B cell (primary cell): Measurements from ENCODE around the gene TBX10. TPM values are rescaled to one million over a fixed set of nuclear protein-coding genes. Genes with fewer than 3 reads are reported as not detected.
"Not testable (repeated sequence)": the region's sequence is repeated elsewhere in the genome, so short reads cannot be mapped to it uniquely, and the experiment has no call there.

Experiments
- ATAC-seq: fragments of 200-7000 bp; cut with Tn5 transposase; one replicate; pipeline ENCODE4 v1.10.0; 2021; ENCODE audit warnings: low read depth, mild to moderate bottlenecking, moderate number of reproducible peaks, moderate library complexity
- CTCF ChIA-PET: fragments of 350-600 bp; sonication (Branson Sonifier 250); formaldehyde crosslinking; loops from one replicate; lab custom pipeline; 2021; ENCODE audit warnings: antibody characterized with exemption, inconsistent platforms; lab: Charles Lee
- POLR2A ChIA-PET: fragments of 350-600 bp; sonication (Branson Sonifier 250); formaldehyde crosslinking; loops from one replicate; lab custom pipeline; 2021; ENCODE audit warnings: antibody characterized with exemption; lab: Charles Lee
- DNase-seq: peaks from one replicate; pipeline ENCODE4 v3.0.0; 2013
- H2AFZ ChIP-seq: 2 replicates; pipeline ENCODE4 v1.6.1; 2012; ENCODE audit warnings: mild to moderate bottlenecking, low read depth, low read length; ENCODE audit not compliant: insufficient read depth, poor library complexity, severe bottlenecking
- H3K27ac ChIP-seq, 2 donors: 1 replicate in 1 of 2; 2 replicates in 1 of 2; pipeline ENCODE4 v1.5.1; 2012 to 2013; ENCODE audit warnings: low read length in 2 of 2, mild to moderate bottlenecking in 2 of 2, moderate library complexity in 1 of 2
- H3K27me3 ChIP-seq, 4 experiments: fragments of 200-600 bp in 1 of 4; sonication (generic) in 1 of 4; replicated peaks in 1 of 4; 1 replicate in 2 of 4; 2 replicates in 2 of 4; pipeline versions ENCODE4 v1.6.1 to v1.7.0; 2013 to 2016; ENCODE audit warnings: low read length in 3 of 4, mild to moderate bottlenecking in 2 of 4, mixed read lengths in 1 of 4, moderate library complexity in 1 of 4; ENCODE audit not compliant: insufficient read depth in 4 of 4, control insufficient read depth in 3 of 4; ENCODE audit errors: control extremely low read depth in 1 of 4
- H3K36me3 ChIP-seq, 2 experiments: replicated peaks in 1 of 2; 1 replicate in 1 of 2; 2 replicates in 1 of 2; pipeline versions ENCODE4 v1.6.1 to v1.7.1; 2013; ENCODE audit warnings: low read length in 1 of 2; ENCODE audit not compliant: insufficient read depth in 2 of 2, control insufficient read depth in 1 of 2; ENCODE audit errors: control extremely low read depth in 1 of 2, extremely low read depth in 1 of 2
- H3K4me1 ChIP-seq, 2 donors: fragments of 200-600 bp in 1 of 2; sonication (generic) in 1 of 2; 1 replicate in 1 of 2; 2 replicates in 1 of 2; pipeline versions ENCODE4 v1.5.1 to v1.6.1; 2013 to 2017; ENCODE audit warnings: low read length in 2 of 2; ENCODE audit not compliant: control insufficient read depth in 2 of 2, insufficient read depth in 2 of 2
- H3K4me2 ChIP-seq: replicated peaks from 2 replicates; pipeline ENCODE3; 2012; ENCODE audit warnings: mild to moderate bottlenecking, low read depth, low read length; ENCODE audit not compliant: poor library complexity, severe bottlenecking
- H3K4me3 ChIP-seq, 5 experiments: fragments of 200-600 bp in 1 of 5; sonication (generic) in 1 of 5; 1 replicate in 3 of 5; 2 replicates in 2 of 5; pipeline versions ENCODE4 v1.5.1 to v1.7.0; 2011 to 2016; ENCODE audit warnings: low read length in 4 of 5, mild to moderate bottlenecking in 4 of 5, low read depth in 2 of 5, control low read depth in 1 of 5, moderate library complexity in 1 of 5; ENCODE audit not compliant: insufficient read depth in 1 of 5; ENCODE audit errors: control extremely low read depth in 1 of 5, extremely low read depth in 1 of 5
- H3K79me2 ChIP-seq: fragments of 200-600 bp; sonication (generic); one replicate; pipeline ENCODE4 v1.6.0; 2016; ENCODE audit warnings: low read length; ENCODE audit not compliant: control insufficient read depth, insufficient read depth
- H3K9ac ChIP-seq: fragments of 200-600 bp; sonication (generic); 2 replicates; pipeline ENCODE4 v1.6.1; 2017; ENCODE audit warnings: mild to moderate bottlenecking, low read length, moderate library complexity
- H3K9me3 ChIP-seq, 3 donors: one replicate each; pipeline versions ENCODE4 v1.6.1 to v1.7.1; 2013; ENCODE audit warnings: low read length in 2 of 3; ENCODE audit not compliant: control insufficient read depth in 2 of 3, insufficient read depth in 1 of 3; ENCODE audit errors: control extremely low read depth in 1 of 3
- H4K20me1 ChIP-seq: 2 replicates; pipeline ENCODE4 v1.6.0; 2012; ENCODE audit warnings: mild to moderate bottlenecking, low read length; ENCODE audit not compliant: insufficient read depth, control insufficient read depth, poor library complexity, severe bottlenecking
- H3K27ac Mint-ChIP-seq: one replicate; pipeline ENCODE4 v1.8.0; 2021; ENCODE audit warnings: mixed read lengths
- H3K27me3 Mint-ChIP-seq: one replicate; pipeline ENCODE4 v1.8.0; 2021; ENCODE audit warnings: mixed read lengths
- H3K4me1 Mint-ChIP-seq: one replicate; pipeline ENCODE4 v1.8.0; 2021; ENCODE audit warnings: mixed read lengths
- H3K4me3 Mint-ChIP-seq: one replicate; pipeline ENCODE4 v1.8.0; 2021; ENCODE audit warnings: mixed read lengths
- H3K9me3 Mint-ChIP-seq: one replicate; pipeline ENCODE4 v1.8.0; 2022; ENCODE audit warnings: mixed read lengths; ENCODE audit not compliant: insufficient read depth
- EZH2 ChIP-seq: IDR thresholded peaks from 2 replicates; pipeline ENCODE4 v1.6.1; 2012; ENCODE audit warnings: borderline replicate concordance, low read depth, mild to moderate bottlenecking, moderate library complexity, low read length; ENCODE audit not compliant: insufficient read depth, poor library complexity, severe bottlenecking
- WGBS: methylation state at CpG from one replicate; pipeline ENCODE4 v1.1.5; 2013; ENCODE audit warnings: missing lambda C conversion rate; ENCODE audit not compliant: insufficient coverage; 5-methylcytosine and 5-hydroxymethylcytosine counted together
- intact Hi-C: fragments of 100-400 bp; cut with micrococcal nuclease; formaldehyde crosslinking; loops from one replicate; pipeline ENCODE4 v1.10.0; 2022
- polyA plus RNA-seq: library from polyadenylated mRNA; depleted of rRNA; stranded (reverse); fragments of >200 nt; gene quantifications from 2 replicates; pipeline ENCODE4 v1.2.3, GENCODE V29; 2012
- total RNA-seq, 2 donors: library from RNA; stranded (reverse); fragments of 120-200 nt in 1 of 2; gene quantifications; 1 replicate in 1 of 2; 2 replicates in 1 of 2; pipeline versions ENCODE4 v1.2.3 to v1.2.4, GENCODE V29; 2013 to 2022
- TF ChIP-seq, protein P1 (sequence below): fragments of 200-600 bp; IDR thresholded peaks from one replicate; pipeline ENCODE4 v1.8.0; 2022; ENCODE audit warnings: antibody characterized with exemption, mild to moderate bottlenecking

TBX10 gene
- total and polyA plus RNA-seq, 2 donors (not counting 1 experiment from before 2014, with no cell fraction given), result not detected

DNA sequence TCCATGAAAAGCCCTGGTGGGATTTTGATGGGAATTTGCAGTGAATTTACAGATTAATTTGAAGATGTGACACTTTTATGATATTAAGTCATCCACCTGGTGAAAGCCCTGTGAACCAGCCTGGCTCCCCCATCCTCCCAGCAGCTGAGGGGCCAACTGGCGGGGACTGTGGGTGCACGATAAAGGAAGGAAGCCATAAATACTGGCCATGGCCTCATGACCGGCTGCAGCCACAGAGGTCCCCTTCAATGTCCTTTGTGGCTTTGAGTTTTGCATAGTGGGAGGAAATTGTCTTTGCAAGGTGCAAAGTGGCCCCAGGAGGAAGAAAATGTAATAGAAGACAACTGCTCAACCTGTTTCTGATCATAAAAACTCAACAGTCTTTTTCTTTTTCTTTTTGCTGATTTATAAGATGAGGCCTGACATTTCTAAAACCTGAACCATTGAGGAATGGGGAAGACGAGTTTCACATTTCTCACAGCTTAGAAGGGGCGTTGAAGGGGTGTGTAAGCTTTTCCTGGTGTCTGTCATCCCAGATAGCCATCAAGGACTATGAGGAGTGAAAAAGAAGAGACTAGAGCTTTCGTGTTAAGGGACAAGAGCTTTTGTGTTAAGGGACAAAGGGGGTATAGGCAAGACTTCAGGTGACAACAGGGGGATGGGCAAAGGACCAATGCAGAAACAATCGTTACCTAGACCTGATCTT lies 39.1 kb downstream of the TBX10 start:
- Mint-ChIP-seq H3K4me3 (peak overlapping the region; percentile 42), H3K9me3 (no peaks in the 10 kb centered on the region), H3K27ac (no peak overlapping the region), H3K27me3 (peaks cover 21% of the 10 kb centered on the region), H3K4me1 (peaks cover 19% of the 10 kb centered on the region)
- Histone ChIP-seq H3K9me3 (peaks cover 0 to 11% (median 3%) of the 10 kb centered on the region in 3 donors), H2AFZ (no peak overlapping the region), H3K4me1 (peaks cover 18 to 20% of the 10 kb centered on the region in 2 donors), H3K4me2 (peak overlapping the region; percentile 48), H3K4me3 (no peak overlapping the region), H4K20me1 (no peaks in the 10 kb centered on the region), H3K27ac (no peak overlapping the region), H3K9ac (no peak overlapping the region), H3K27me3 (peaks cover 0 to 19% (median 6%) of the 10 kb centered on the region in 4 experiments), H3K36me3 (no peaks in the 10 kb centered on the region), H3K79me2 (no peaks in the 10 kb centered on the region)
- peak; percentile 48 for DNase-seq
- CTCF ChIA-PET, result interaction anchor here (0.6 to 1.1 kb wide), 2 partner anchors 13 to 26 kb away, joined by 3 to 4 read pairs; no protein-coding TSS in a partner anchor
- 2% methylated on average over 7 of the region's 7 CpGs for WGBS
- no peak for TF ChIP-seq EZH2
- POLR2A ChIA-PET, result no interaction called here
- peak; percentile 51 for ATAC-seq
- intact Hi-C loops, result no loop called here

DNA sequence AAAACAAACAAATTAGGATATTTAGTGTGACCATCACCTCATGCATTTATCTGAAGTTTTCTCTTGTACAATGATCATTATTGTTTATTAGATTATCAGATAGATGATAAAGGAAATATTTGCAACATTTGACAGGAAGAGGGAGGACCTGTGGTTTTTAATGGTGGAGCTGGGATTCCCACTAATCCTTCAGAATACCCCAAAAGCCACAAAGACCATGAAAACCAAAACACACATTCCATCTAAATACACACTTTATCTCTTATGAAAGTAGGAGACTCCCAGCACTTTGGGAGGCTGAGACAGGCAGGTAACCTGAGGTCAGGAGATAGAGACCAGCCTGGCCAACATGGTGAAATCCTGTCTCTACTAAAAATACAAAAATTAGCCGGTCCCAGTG lies 40.4 kb downstream of the TBX10 start:
- CTCF ChIA-PET, result no interaction called here
- POLR2A ChIA-PET, result interaction anchor here (0.7 kb wide), 1 partner anchor 15 kb away, joined by 5 read pairs; no protein-coding TSS in a partner anchor
- TF ChIP-seq, protein P1, sequence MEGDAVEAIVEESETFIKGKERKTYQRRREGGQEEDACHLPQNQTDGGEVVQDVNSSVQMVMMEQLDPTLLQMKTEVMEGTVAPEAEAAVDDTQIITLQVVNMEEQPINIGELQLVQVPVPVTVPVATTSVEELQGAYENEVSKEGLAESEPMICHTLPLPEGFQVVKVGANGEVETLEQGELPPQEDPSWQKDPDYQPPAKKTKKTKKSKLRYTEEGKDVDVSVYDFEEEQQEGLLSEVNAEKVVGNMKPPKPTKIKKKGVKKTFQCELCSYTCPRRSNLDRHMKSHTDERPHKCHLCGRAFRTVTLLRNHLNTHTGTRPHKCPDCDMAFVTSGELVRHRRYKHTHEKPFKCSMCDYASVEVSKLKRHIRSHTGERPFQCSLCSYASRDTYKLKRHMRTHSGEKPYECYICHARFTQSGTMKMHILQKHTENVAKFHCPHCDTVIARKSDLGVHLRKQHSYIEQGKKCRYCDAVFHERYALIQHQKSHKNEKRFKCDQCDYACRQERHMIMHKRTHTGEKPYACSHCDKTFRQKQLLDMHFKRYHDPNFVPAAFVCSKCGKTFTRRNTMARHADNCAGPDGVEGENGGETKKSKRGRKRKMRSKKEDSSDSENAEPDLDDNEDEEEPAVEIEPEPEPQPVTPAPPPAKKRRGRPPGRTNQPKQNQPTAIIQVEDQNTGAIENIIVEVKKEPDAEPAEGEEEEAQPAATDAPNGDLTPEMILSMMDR, result no peak
- TF ChIP-seq EZH2, result no peak
- Histone ChIP-seq H4K20me1 (no peaks in the 10 kb centered on the region), H3K27ac (no peak overlapping the region), H3K79me2 (no peaks in the 10 kb centered on the region), H2AFZ (no peak overlapping the region), H3K4me2 (no peak overlapping the region), H3K9ac (no peak overlapping the region), H3K9me3 (peaks cover 0 to 11% (median 3%) of the 10 kb centered on the region in 3 donors), H3K4me3 (no peak overlapping the region), H3K27me3 (peaks cover 0 to 6% (median 2%) of the 10 kb centered on the region in 4 experiments), H3K4me1 (peaks cover 18 to 20% of the 10 kb centered on the region in 2 donors), H3K36me3 (no peaks in the 10 kb centered on the region)
- H3K9me3 Mint-ChIP-seq, result no peaks in the 10 kb centered on the region
- H3K4me1 Mint-ChIP-seq, result peaks cover 19% of the 10 kb centered on the region
- intact Hi-C loops, result no loop called here
- H3K4me3 Mint-ChIP-seq, result no peak overlapping the region
- H3K27me3 Mint-ChIP-seq, result peaks cover 11% of the 10 kb centered on the region
- no peak for ATAC-seq
- H3K27ac Mint-ChIP-seq, result no peak overlapping the region
- 83% methylated on average over 1 of the region's 1 CpG for WGBS
- DNase-seq, result no peak

DNA sequence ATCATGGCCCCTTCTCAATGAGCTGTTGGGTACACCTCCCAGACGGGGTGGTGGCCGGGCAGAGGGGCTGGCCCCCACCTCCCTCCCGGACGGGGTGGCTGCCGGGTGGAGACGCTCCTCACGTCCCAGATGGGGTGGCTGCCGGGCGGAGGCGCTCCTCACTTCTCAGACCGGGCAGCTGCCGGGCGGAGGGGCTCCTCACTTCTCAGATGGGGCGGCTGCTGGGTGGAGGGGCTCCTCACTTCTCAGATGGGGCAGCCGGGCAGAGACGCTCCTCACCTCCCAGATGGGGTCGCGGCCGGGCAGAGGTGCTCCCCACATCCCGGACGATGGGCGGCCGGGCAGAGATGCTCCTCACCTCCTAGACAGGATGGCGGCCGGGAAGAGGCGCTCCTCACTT lies 41.6 kb downstream of the TBX10 start:
- H3K4me1 ChIP-seq, result peaks cover 18 to 20% of the 10 kb centered on the region in 2 donors
- H3K27me3 ChIP-seq, H4K20me1 ChIP-seq, H3K4me3 Mint-ChIP-seq, H3K4me3 ChIP-seq, H3K27ac ChIP-seq, H3K4me2 ChIP-seq, DNase-seq, H3K27ac Mint-ChIP-seq, H3K9me3 Mint-ChIP-seq, H3K27me3 Mint-ChIP-seq, POLR2A ChIA-PET, ATAC-seq, H3K9ac ChIP-seq, CTCF ChIA-PET, H3K79me2 ChIP-seq, H3K36me3 ChIP-seq, H2AFZ ChIP-seq, intact Hi-C loops: not testable (repeated sequence)
- peaks cover 0 to 11% (median 3%) of the 10 kb centered on the region in 3 donors for H3K9me3 ChIP-seq
- WGBS, result 96% methylated on average over 13 of the region's 26 CpGs
- peaks cover 19% of the 10 kb centered on the region for H3K4me1 Mint-ChIP-seq
